ENCODE measurements around the gene GNS.
"Not testable (repeated sequence)": the region's sequence is repeated elsewhere in the genome, so short reads cannot be mapped to it uniquely, and the experiment has no call there.

GNS gene

DNA sequence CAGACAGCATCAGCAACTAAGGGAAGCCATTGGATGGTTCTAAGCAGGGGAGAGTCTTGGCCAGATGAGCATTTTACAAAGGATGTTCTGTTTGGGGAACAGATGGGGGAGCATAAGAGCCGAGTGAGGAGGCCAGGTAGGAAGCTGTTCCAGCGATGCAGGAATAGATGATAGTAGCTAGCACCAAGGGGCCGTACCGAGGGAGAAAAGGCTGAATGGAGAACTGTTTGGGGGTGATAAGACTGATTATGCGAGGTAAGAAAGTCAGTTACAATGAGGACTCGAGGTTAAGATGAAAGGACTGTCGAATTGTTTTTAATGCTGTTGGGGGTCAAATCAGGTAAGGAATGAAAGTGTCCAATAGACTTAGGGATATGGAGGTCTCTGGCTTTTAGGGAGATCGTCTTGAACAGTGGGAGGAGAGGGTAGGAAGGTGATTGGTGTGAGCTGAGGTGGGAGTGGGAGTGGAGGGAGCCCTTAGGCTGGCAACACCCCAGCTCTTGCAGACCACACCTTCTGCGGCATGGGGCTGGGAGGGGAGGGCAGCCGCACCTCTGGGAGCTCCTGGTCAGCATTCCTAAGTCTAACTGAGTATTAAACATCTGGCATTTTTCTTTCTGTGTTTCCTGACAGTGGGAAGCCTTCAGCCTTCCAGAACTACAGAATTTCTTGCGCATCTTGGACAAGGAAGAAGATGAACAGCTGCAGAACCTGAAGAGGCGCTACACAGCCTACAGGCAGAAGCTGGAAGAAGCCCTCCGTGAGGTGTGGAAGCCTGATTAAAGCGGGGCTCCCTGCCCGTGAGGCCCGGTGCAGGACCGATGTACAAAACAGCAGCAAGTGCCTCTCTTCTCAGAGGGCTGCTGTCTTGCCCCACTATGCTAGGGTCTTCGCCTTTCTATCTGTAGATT is 64.8 kb downstream of the GNS start:
- DNase-seq: peak; percentile 47

DNA sequence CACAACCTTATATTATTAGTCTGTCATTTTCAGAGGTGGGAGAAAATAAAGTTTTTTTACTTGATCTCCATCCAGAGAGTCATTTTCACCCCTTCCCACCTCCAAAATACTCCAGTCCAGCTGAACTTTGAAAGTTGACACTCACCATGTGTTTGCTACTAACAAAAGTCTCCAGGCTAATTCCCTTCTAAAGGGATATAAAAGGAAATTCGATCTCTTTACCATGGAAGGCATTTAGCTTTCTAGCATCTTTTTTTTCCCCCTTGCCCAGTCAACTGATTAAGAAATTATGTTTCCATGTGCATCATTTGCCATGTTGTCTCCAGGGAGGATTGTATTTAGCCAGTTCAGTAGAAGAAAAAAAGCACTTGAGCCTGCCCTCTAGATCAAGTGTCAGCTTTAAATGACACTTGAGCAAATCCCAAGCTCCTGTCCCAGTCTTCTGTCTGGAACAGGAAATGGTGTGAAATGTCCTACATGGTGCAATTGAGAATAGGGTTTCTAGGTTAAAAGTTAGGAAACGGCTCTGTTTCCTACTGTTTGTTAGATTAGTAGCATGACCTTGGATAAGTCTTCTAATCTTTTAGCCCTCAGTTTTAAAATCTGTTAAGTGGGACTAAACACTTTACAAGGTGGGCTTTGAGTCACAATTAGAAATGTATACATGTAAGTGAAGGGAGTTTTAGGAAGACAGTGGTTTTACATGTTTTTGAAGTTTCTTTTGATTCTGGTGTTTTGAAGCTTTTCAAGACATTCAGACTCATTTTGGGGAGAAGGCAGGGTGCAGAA is 67.2 kb downstream of the GNS start:
- peak; percentile 96 for DNase-seq

DNA sequence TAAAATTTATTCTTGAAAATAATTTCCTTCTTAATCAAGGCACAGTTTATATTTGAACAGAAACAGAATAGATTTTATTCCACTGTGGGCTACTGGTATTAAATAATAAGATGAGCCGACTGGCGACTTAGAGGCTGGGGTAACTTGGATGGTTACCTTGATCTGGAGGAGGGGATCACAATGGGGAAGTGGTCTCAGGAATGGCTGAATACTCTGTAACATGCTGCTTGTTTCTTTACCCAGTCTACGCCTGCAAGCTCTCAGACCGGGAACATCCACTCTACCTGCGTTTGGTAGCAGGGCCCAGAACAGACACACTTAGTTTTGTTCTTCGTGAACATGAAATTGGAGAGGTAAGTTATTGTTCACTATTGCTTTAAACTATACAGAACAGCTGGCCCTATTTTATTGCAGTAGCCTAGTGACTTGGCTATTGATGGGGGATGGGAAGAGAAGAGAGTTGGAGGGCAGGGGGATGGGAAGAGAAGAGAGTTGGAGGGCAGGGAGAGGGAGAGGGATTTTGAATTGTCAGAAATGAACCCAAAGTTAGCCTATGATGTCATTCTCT is 67.9 kb downstream of the GNS start:
- DNase-seq: peak; percentile 96

DNA sequence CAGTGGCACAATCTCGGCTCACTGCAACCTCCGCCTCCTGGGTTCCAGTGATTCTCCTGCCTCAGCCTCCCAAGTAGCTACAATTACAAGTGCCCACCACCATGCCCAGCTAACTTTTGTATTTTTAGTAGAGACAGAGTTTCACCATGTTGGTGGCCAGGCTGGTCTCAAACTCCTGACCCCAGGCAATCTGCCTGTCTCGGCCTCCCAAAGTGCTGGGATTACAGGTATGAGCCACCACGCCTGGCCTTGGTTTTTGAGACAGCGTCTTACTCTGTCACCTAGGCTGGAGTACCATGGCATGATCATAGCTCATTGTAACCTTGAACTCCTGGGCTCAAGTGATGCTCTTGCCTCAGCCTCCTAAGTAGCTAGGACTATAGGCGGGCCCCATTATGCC is 69.0 kb downstream of the GNS start:
- DNase-seq: not testable (repeated sequence)

DNA sequence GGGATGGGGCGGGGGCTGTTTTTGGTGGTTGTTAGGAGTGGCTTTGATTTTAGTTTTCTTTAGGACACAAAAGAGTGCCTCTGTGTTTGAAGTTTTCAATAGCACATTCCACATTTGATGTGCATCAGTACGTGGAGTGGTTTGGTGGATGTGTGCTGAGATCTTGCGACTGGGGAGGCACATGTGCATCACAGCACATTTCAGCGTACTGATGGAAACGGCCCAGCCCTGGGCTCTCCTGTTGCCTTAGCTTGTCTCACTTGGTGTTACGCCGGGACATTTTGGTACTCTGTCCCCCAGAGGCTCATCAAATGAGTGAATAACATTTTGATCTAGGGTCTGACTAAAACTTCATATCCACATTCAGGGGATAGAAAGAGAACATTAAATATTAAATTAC is 70.5 kb downstream of the GNS start:
- no peak for DNase-seq

DNA sequence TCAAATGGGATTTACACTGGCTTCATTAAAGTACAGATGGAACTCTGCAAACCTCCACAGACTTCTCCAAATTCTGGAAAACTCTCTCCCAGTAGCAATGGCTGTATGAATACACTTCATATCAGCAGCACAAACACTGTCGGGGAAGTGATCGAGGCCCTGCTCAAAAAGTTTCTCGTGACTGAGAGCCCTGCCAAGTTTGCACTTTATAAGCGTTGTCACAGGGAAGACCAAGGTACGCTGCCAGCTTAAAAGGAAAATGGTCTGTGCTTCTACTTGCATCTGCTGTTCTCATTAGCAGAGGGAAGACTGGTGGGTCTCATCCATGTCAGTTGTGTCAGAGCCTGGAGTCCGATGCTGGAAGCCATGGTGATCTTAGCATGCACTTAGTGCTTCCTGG is 71.0 kb downstream of the GNS start:
- DNase-seq: no peak

DNA sequence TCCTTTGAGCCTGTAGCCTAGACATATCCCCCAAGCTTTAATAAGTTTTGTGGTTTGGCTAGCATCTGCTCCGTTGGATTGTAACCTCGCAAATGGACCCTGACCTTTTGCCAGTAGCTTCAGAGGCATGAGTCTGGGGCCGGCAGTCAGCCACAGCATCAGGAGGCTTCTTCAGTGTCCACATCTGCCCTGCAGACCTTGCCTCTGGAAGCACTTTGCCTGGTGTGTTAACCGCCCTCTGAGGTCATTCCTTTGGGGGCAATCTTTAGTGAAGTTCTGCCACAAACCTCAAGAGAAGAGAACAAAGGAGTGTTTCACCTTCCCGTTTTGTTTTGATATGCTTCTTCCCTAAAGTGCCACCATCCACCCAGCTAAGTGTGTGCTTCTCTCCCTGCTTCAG is 71.4 kb downstream of the GNS start:
- no peak for DNase-seq

DNA sequence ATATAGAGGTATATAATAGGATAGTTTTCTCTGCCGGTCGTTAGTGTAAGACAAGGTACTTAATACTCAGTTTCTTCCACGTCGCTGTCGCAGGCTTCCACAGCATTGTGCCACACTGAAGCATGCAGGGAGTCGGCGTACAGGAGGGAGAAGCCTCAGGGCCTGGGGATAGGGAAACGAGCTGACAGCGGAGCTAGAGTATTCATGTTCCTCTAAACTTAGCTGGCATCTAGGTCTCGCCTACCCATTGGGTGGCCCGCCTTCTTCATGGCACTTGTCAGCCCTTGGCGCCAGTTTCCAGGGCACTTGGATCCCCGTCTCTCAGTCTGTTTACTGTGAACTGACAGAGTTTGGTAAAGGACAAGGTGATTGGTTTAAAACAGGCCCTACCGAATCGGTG is 73.6 kb downstream of the GNS start:
- no peak for DNase-seq

DNA sequence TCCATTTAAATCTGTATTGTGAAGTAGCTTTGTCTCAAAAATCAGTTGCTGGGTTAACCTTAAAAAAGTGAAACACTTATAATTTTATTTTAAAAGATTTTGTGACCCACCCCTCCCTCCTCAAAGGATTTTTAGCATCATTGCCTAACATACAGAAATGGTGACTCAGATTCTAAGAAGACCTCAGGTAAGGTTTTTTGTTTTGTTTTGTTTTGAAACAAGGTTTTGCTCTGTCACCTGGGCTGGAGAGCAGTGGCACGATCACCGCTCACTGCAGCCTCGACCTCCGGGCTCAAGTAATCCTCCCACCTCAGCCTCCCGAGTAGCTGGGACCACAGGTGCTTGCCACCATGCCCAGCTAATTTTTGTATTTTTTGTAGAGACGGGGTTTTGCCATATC is 74.2 kb downstream of the GNS start:
- no peak for DNase-seq

DNA sequence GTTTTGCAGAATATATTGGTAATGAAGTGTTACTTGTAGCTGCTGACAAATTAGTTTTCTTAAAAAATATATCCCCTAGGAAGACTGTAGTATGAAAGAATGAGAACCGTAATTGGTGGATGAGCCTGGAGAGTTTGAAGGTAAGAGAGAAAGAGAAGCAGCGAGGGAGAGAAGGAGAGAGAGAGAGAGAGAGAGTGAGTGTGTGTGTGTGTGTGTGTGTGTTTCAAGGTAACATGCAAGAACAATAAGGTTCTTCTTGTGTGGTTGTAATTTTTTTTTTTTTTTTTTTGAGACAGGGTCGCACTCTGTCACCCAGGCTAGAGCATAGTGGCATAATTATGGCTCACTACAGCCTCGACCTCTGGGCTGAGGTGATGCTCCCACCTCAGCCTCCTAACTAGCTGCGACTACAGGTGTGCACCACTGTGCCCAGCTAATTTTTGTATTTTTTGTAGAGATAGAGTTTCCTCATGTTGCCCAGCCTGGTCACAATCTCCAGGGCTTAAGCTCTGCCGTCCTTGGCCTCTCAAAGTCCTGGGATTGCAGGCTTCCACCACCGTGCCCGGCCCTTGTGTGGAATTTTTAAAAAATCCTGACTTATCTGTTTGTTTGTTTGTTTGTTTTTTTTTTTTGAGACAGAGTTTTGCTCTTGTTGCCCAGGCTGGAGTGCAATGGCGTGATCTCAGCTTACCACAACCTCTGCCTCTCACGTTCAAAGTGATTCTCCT is 75.2 kb downstream of the GNS start:
- no peak for DNase-seq

DNA sequence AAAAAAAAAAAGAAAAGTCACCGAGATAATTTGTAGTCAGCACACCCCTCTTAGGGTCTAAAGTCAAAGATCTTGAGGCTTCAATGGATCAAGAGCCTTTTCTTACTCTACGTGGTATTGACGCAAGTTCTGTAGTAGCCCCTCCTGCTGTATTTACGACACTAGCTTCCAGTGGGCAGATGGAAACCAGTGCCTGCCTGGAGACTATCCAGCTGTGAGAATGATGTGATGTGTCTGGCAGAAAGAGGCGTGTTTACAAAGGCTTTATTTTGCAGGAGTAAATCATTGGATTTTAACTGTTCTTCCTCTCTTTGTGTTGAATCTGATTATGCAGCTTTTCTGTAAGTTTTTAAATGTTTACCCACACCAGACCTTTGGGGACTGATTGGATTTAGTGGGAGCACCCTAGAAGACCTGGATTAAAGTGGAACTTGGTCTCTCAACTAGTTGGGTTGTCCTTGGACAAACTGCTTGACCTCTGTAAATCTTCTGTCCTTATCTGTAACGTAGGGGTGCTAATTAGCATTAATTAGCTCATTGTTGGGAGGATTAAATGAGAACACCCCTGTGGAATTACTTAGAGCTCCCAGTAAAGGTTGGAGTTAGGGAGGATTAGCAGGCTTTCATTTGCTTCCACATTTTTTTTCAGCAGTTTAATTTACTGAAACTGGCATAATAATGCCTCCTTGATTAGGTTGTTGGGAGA is 76.5 kb downstream of the GNS start:
- DNase-seq: peak; percentile 98

DNA sequence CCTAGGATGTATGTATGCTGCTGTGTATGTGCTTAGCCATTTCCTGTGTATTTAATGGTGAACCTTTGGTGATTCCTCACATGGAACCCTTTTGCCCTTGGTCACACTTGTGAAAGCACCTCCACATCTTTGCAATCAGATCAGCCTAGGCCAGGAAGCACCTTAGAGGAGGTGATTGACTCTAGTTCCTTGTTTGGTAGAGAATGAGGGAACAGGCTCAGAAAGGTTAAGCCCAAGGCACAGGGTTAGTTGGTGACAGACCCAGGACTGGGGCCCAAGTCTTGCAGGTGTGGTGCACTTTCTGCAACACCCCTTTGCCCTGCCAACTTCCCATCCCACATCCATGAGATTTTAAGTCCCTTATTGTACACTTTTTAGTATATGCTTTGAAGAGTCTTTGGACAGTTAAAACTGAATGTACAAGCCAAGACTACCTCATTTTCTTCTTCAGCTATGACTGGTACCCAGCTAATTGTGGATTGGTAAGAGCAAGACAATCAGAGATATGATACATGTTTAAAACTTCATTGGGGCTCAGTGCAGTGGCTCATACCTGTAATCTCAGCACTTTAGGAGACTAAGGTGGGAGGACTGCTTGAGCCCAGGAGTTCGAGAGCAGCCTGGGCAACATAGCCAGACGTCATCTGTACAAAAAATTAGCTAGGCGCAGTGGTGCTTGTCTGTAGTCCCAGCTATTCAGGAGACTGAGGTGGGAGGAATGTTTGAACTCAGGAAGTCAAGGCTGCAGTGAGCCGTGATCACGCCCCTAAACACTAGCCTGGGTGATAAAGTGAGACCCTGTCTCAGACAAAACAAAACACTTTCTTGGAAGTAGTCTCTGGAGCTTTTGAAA is 77.8 kb downstream of the GNS start:
- peak; percentile 62 for DNase-seq

DNA sequence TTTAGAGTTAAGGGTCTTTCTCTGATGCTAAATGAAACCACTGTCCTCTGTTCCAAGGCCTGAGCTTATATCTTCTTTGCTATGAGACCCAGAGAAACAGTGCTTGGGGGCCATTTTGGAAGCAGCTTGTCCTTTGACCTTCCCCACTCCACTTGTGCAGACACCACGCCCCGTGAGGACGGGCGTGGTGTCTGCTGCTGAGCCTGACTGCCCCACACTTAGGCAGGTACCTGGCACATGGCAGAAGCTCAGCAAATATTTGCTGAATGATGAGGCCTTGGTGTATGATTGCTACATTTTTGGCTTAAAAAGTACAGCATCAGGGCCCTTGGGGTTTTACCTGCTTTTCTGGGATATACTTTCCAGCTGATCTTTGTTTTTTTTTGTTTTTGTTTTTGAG is 79.0 kb downstream of the GNS start:
- peak; percentile 94 for DNase-seq

DNA sequence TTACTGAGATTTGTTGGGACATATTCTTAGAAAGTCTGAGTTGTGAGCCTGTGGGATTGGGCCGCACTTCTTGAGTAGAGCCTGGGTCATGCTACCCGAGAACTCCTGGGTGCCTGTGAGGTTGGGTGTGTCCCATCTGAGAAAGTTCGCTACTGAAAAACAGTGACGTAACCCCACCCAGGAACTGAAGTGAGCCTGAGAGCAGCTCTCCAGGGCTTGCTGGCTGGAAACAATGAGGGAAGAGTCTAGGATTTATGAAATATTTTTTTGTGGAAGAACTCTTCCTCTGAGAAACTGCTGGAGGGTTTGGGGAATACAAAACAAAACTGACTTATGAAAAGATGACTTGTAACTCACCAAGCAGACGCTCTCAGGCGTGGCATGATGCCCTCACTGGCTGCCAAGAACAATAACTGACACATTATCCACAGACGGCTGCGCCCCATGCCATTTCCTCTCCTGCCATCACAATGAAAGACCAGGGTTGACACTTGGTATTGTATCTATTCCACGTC is 79.7 kb downstream of the GNS start:
- DNase-seq: peak; percentile 96

DNA sequence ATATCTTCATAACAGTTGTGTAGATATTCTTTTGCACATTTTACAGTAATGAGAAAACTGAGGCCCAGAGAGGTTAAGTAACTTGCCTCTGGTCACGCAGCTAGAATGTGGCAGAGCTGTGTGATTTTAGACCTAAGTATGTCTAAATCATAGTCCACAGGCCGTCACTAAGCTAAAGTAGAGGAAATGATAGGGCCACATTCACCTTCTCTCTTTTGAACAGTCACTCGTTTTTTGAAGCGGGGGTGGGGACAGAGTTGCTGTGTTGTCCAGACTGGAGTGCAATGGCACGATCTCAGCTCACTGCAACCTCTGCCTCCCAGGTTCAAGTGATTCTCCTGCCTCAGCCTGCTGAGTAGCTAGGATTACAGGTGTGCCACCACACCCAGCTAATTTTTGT is 80.4 kb downstream of the GNS start:
- peak; percentile 53 for DNase-seq

DNA sequence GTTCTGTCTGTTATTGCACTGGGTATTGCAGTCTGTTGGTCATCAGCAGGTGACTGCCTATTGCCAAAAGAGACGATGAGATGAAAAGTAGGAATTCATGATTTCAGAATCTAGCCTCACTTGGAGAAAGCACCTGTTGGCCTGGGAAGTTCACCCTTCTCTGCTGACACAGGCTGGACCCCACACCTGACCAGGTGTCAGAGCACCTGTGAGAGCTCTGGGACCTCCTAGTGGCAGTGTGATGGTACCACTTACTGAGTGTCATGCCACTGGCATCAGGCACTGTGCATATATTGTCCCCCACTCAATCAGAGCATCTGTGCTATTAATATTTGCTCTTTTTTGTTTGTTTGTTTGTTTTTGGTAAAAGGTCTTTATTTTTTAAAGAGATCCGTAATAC is 81.0 kb downstream of the GNS start:
- DNase-seq: peak; percentile 74

DNA sequence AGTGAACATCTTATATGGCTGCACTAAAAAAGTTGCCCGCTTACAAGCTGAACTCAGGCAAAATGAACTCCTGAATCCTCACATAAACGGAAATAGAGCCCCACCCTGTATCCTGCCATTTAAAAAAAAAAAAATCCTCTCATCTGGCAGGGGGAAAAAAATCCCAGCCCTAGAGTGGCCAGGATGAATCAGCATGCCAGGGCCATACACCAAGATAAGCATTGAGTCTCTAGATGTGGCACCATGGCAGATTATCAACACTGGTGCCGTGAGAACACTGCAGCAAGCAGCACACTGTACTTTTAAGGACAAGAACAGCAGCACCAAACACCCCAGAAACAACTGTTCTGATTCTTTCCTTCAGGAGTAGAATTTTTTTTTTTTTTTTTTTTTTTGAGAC is 83.4 kb downstream of the GNS start:
- peak; percentile 76 for DNase-seq

DNA sequence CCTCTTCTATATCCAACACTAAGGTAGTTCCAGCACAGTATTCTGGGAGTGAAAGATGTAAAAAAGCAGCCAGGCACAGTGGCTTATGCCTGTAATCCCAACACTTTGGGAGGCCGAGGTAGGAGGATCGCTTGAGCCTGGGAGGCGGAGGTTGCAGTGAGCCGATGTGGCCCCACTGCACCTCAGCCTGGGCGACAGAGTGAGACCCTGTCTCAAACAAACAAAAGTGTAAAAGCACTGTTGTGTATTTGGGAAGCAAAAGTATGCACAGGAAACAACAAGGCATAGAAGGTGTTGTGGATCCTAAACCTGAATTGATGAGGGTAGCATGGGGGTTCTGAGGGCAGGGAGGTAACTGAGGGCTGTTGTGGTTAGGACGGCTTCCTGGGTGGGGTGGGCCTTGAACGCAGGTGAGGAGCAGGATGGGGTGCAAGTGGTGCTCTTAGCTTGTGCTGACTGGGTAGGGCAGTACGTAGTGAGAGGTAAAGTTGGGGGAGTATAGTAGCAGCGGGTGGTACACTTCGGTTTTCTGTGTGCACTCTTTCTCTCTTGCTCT is 84.8 kb downstream of the GNS start:
- DNase-seq: no peak

DNA sequence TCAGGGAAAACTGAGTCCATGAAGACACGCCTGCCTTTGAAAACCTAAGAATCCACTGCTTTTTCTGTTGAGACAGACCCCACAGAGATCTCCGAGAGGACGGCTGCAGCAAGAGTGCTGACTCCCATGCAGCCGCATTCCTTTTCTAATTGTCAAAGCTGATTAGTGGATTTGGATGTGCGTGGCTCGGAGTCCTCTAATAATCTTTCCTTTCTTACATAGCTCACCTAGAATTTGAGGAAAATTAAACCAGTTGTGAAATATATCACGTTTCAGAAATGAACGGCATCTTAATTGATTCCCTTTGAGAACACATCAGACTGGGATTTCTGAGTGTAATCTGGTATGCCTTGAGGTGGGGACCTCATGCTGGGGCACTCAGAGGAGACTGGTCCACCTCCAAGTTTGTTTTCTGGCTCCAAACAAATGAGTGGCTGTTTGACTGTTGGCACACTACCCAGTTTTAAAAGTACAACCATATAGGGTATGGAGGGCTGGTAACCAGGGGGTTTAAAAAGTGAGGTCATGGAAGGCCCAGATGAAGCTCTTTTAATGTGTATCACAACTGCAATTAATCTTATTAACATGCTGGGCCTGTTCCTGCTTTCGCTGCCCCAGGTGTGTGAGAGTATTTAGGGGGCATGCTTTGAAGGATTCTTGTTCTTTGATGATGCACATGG is 85.6 kb downstream of the GNS start:
- DNase-seq: peak; percentile 99

DNA sequence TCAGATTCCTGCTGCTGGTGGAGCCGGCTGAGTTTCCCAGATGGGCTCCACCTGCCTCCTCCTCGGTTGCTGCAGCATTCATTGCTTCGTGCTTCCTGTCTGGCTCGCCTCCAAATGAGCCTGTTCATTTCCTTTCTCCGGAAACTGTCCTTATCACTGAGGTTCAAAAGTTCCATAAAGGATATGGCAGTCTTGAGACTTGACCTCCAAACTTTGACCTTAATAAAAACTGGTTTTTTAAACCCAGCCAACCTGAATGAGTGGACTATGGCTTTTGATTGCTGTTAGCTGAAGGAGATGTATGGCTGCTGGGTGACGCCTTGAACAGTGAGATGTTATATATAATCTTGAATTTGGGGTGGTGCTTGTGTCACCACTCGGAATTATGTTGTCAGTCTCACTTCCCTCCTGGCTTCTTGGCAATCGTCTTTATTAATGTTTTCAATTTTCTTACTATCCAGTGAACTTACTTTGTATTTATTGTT is 86.2 kb downstream of the GNS start:
- DNase-seq: peak; percentile 98

All from NCI-H69 (cell line).